HepG2 (cell line): ENCODE results near the gene KMT2D.

Experiments
- CTCF ChIP-seq: sonication (generic); formaldehyde crosslinking; IDR thresholded peaks from 2 replicates; pipeline ENCODE4 v1.5.0; 2020; ENCODE audit warnings: mild to moderate bottlenecking, missing genetic modification reagents, moderate library complexity
- TF ChIP-seq, protein P1 (sequence below), 2 experiments: IDR thresholded peaks; 2 replicates each; pipeline ENCODE4 v1.6.1; 2011 to 2012; ENCODE audit warnings: low read length in 2 of 2, borderline replicate concordance in 1 of 2, low read depth in 1 of 2, mild to moderate bottlenecking in 1 of 2, moderate library complexity in 1 of 2

- TF ChIP-seq, protein P1, sequence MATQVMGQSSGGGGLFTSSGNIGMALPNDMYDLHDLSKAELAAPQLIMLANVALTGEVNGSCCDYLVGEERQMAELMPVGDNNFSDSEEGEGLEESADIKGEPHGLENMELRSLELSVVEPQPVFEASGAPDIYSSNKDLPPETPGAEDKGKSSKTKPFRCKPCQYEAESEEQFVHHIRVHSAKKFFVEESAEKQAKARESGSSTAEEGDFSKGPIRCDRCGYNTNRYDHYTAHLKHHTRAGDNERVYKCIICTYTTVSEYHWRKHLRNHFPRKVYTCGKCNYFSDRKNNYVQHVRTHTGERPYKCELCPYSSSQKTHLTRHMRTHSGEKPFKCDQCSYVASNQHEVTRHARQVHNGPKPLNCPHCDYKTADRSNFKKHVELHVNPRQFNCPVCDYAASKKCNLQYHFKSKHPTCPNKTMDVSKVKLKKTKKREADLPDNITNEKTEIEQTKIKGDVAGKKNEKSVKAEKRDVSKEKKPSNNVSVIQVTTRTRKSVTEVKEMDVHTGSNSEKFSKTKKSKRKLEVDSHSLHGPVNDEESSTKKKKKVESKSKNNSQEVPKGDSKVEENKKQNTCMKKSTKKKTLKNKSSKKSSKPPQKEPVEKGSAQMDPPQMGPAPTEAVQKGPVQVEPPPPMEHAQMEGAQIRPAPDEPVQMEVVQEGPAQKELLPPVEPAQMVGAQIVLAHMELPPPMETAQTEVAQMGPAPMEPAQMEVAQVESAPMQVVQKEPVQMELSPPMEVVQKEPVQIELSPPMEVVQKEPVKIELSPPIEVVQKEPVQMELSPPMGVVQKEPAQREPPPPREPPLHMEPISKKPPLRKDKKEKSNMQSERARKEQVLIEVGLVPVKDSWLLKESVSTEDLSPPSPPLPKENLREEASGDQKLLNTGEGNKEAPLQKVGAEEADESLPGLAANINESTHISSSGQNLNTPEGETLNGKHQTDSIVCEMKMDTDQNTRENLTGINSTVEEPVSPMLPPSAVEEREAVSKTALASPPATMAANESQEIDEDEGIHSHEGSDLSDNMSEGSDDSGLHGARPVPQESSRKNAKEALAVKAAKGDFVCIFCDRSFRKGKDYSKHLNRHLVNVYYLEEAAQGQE (IDR thresholded peaks at IDR 0.05; ENCODE audit: borderline replicate concordance in 1 of 2, low read depth in 1 of 2, low read length in 2 of 2), result no peak
- TF ChIP-seq CTCF (CRISPR knock-in tag), result no peak
Measured at GRCh38 chr12:49015196-49015595, 45.4 kb downstream of the KMT2D start.
